DMS 273 (cell line): ENCODE data around the gene GLI2.

Experiments used
- DNase-seq: peaks from one replicate; lab custom pipeline; 2025; ENCODE audit not compliant: unreplicated experiment; lab: John Stamatoyannopoulos, UW

Gene GLI2

DNA sequence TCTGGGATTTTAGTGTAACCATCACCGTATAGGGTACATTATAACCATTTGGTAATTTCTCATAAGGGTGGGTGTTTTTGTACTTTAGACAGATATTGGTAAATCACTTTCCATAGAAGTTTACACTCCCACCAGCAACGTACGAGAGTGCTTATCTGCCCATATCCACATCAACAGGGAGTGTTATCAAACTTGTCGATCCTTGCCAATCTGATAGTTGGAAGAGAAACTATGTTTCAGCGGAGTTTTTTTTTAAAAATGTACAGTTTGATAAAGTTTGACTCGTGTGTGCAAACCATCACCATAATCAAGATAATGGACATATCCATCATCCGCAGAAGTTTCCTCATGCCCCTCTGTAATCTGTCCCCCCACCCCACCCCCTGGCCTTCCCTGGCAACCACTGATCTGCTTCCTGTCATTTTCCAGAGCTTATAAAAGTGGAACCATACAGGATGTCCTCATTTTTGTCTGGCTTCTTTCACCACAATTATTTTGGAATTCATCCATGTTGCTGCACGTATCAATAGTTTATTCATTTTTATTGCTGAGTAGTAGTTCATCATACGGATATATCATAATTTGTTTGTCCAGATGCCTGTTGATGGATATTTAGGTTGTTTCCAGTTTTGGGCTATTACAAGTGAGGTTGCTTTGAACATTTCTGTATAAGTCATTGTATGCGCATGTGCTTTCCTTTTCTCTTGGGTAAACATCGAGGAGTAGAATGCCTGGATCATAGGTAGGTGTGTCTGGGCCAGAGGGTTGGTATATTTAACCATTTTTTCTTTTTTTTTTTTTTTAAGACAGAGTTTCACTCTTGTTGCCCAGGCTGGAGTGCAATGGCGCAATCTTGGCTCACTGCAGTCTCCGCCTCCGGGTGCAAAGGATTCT, 18.6 kb downstream of the GLI2 start:
- no peak for DNase-seq

DNA sequence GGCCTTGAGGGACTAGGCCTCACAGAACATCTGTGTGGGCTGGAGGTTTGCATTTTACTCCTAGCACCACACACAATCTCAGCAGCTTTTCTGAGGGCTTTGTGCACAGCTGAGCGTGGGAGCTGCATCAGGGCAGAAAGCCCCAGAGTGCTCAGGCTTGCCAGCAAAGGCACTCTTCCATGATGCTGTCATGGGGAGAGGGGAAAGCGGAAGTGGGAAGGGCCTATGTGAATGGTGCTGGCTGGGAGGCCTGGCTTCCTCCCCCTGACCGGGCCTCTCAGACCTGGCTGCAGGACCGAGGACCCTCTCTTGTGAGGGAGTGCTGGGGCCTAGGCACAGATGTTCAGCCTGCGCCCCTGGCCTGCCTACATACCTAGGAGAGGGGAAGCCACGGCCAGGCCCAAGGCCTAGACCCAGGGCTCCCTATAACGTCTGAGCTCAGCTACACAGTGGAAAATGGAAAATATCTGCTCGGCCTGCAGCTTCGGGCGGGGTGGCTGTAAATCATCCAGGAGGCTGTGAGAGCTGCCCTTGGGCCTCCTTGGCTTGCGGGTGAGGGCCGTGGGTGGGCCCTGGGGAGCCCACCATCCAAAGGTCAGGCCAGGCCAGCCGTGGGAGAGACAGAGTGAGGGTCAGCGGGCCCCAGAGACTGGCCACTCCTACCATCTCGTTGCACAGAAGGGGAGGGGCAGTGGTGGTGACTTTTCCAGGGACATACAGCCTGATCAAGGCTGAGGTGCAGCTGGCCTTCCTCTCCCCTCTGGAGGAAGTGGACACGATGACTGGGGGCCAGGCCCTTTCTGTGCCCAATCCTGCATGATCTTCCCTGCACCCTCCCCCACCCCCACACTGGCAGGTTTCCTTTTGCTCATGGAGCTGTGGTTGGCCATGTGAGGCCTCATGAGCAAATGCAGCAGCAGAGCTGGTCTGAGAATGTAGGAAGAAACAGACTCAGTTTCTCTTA, 22.8 kb downstream of the GLI2 start:
- no peak for DNase-seq

DNA sequence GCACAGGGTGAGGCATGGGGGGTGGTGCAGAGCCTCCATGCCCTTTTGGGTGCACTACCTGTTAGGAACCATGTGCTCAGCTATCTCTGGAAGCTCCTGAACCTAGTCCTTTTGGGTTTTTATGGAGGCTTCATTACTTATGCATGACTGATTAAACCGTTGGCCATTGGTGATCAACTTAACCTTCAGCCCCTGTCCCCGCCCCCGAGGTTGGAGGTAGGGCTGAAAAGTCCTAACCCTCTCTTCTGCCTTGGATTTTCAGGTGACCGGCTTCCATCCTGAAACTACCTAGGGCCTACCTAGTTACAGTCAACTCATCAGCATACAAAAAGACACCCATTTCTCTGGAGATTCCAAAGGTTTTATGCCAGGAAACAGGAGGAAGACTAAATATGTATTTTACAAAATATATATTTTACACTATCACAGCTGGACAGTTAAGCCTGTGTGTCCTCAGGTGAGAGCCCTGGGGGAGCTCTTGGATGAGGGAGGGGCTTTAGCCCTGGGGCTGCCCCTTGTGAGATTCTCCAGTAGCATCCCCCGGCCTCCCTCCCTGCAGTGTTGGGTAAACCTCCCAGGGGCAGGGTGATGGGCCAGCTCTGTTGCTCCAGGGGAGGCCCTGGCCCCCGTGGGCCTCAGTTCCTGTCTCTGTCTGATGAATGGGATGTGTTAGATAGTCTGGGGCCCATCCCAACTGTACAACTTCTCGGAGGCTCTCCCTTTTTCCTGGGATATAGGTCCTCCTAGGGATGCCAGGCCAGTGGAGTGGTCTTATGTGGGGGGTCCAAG, 24.1 kb downstream of the GLI2 start:
- no peak for DNase-seq

DNA sequence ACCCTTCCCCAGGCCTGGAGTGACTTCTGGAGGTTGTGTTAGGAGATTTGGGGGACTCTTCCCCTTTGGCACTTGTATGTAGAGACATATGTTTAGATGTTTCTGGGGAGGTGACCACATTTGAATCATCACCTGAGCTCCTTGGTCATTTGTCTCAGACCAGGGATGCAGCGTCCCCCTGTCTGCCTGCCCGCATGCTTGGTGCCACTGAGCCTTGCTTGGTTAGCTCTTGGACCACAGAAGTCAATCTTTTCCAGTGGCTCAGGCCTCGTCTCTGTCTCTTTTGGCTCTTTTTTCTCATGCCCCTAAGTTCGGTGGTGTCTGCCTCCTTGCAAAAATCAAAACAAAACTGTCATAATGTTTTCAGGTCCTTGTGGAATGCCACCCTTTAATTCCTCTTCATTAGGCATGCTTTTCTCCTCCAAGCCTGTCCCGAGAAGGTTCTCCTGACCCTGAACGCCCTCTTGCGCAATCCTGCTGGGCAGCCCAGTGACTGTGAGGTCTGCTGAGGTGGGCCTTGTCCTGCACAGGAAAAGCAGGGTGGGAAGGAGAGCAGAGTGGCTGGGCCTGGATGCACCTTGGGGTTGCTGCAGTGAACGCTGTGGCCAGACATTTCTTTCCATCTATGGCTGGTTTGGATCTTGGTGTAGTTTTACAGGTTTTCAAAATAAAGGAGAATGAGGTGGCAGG, 24.9 kb downstream of the GLI2 start:
- DNase-seq, result no peak

GRCh38 chr2:120761164-120761861, 25.6 kb downstream of the GLI2 start:
- no peak for DNase-seq

GRCh38 chr2:120761911-120762310, 26.2 kb downstream of the GLI2 start:
- DNase-seq, result no peak

DNA sequence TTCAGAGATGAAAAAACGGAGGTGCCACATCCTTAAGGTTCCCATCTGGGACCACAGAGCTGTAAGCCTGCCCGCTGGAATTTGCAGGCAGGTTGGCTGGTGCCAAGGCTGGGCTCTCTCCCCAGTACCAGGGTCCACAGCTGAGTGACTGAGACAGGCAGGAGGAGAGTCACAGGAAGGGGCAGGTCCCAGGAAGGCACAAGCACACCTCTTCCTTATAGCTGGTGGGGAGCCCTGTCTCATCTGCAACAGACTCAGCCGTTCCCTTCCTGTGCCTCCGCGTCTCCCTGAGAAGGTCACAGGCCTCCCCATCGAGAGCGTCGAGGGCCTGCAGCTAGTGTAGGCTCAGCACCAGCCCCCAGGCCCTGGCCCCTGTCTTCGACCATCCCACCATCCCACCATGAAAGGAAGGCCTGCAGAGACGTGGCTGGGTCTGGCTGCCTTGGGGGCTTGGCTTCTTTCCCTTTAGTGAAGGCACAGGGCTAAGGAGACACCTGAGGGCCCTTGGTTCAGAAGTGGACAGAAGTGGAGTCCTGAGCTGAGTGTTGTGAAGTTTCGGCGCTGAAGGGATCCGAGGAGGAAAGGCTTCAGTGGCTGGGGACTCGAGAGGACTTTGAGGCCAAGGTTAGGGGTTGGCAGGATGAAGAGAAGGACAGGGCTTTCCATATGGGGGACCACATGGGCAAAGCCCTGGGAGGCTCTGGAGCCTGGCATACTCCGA, 26.8 kb downstream of the GLI2 start:
- no peak for DNase-seq

- DNase-seq, result no peak
Measured at GRCh38 chr2:120763508-120763907, 27.8 kb downstream of the GLI2 start.

GRCh38 chr2:120763931-120764330, 28.3 kb downstream of the GLI2 start:
- DNase-seq, result no peak

GRCh38 chr2:120764492-120764891, 28.8 kb downstream of the GLI2 start:
- no peak for DNase-seq

GRCh38 chr2:120764991-120765677, 29.5 kb downstream of the GLI2 start:
- no peak for DNase-seq

GRCh38 chr2:120765678-120766469, 30.2 kb downstream of the GLI2 start:
- no peak for DNase-seq

GRCh38 chr2:120766470-120767351, 31.0 kb downstream of the GLI2 start:
- DNase-seq, result no peak

- no peak for DNase-seq
Measured at GRCh38 chr2:120767486-120768005, 31.9 kb downstream of the GLI2 start.

- DNase-seq, result no peak
Measured at GRCh38 chr2:120768112-120769048, 32.7 kb downstream of the GLI2 start.
